Measurements from ENCODE around the gene KANK2. TPM values are rescaled to one million over a fixed set of nuclear protein-coding genes. Genes with fewer than 3 reads are reported as not detected.

Gene KANK2
- total and polyA plus RNA-seq, 2 of the 4 experiments (the other 2 are of a cell fraction), result 104 to 176 TPM

GRCh38 chr19:11173516-11174155, 23.7 kb downstream of the KANK2 start:
- Histone ChIP-seq H2AFZ (replicated peaks; ENCODE audit: low read length, poor library complexity) (no peak overlapping the region), H2AK9ac (replicated peaks; ENCODE audit: low read depth, low read length, poor library complexity) (no peak overlapping the region), H3K79me1 (ENCODE audit: low read depth in 1 of 2, low read length in 2 of 2) (peaks cover 24 to 64% of the 10 kb centered on the region in 2 experiments), H3K14ac (replicated peaks; ENCODE audit: low read depth, low read length) (no peak overlapping the region), H2BK15ac (ENCODE audit: low read depth, low read length) (no peak overlapping the region), H4K5ac (ENCODE audit: low read depth, low read length) (no peak overlapping the region), H2AK5ac (ENCODE audit: low read depth, low read length) (no peak overlapping the region; the same call in 1 of the 2 replicates), H4K8ac (ENCODE audit: low read depth in 2 of 2, low read length in 2 of 2) (no peak overlapping the region), H3K9me3 (ENCODE audit: control insufficient read depth, insufficient read depth, low read length) (no peaks in the 10 kb centered on the region), H3K27ac (ENCODE audit: insufficient read depth, low read length) (no peak overlapping the region), H3K9me1 (ENCODE audit: insufficient read depth, low read length) (peaks cover 3% of the 10 kb centered on the region; the same call in 1 of the 2 replicates), H3K4me1 (ENCODE audit: control insufficient read depth, insufficient read depth, low read length) (0 out of 2 replicates have a peak, but pooled peaks cover 1% of the 10 kb centered on the region), H3K27me3 (ENCODE audit: control insufficient read depth, insufficient read depth, low read length) (no peaks in the 10 kb centered on the region), H2BK120ac (ENCODE audit: low read depth, low read length) (no peak overlapping the region), H3K18ac (ENCODE audit: low read depth, low read length) (no peak overlapping the region), H3K56ac (ENCODE audit: extremely low read depth, insufficient read depth, low read length) (no peak overlapping the region), H4K91ac (ENCODE audit: insufficient read depth, low read depth, low read length) (no peak overlapping the region), H3K23ac (ENCODE audit: low read depth, low read length) (no peak overlapping the region), H4K20me1 (ENCODE audit: insufficient read depth, low read length) (no peaks in the 10 kb centered on the region; the same call in none of the 2 replicates), H3K36me3 (ENCODE audit: control insufficient read depth, insufficient read depth, low read length) (peaks cover 84% of the 10 kb centered on the region), H3K9ac (ENCODE audit: low read depth, low read length) (no peak overlapping the region), H3K4me2 (ENCODE audit: low read depth, low read length) (no peak overlapping the region), H3K4ac (ENCODE audit: low read depth, low read length) (no peak overlapping the region), H3K4me3 (ENCODE audit: insufficient read depth, low read depth, low read length) (no peak overlapping the region), H2BK5ac (ENCODE audit: low read depth, low read length, poor library complexity, severe bottlenecking) (no peak overlapping the region), H2BK20ac (ENCODE audit: low read depth, low read length) (no peak overlapping the region)
- intact Hi-C loops (cut with micrococcal nuclease) (no loop called here), dilution Hi-C loops (cut with HindIII; ENCODE audit: low sequenced_read_pairs, unreplicated experiment) (no loop called here), in situ Hi-C loops (cut with MboI; ENCODE audit: low sequenced_read_pairs) (no loop called here)
- no TSS peak for BruUV-seq (replicated peaks)
- no peak for ATAC-seq (ENCODE audit: low read depth)
- TF ChIP-seq, protein P1, sequence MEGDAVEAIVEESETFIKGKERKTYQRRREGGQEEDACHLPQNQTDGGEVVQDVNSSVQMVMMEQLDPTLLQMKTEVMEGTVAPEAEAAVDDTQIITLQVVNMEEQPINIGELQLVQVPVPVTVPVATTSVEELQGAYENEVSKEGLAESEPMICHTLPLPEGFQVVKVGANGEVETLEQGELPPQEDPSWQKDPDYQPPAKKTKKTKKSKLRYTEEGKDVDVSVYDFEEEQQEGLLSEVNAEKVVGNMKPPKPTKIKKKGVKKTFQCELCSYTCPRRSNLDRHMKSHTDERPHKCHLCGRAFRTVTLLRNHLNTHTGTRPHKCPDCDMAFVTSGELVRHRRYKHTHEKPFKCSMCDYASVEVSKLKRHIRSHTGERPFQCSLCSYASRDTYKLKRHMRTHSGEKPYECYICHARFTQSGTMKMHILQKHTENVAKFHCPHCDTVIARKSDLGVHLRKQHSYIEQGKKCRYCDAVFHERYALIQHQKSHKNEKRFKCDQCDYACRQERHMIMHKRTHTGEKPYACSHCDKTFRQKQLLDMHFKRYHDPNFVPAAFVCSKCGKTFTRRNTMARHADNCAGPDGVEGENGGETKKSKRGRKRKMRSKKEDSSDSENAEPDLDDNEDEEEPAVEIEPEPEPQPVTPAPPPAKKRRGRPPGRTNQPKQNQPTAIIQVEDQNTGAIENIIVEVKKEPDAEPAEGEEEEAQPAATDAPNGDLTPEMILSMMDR (conservative IDR thresholded peaks at IDR 0.05; ENCODE audit: low read depth, low read length), result no peak
- TF ChIP-seq MXI1 (IDR thresholded peaks at IDR 0.05; ENCODE audit: borderline replicate concordance, low read depth, low read length) (no peak), RCOR1 (IDR thresholded peaks at IDR 0.05; ENCODE audit: insufficient replicate concordance, low read length) (no peak), CHD1 (IDR thresholded peaks at IDR 0.05; ENCODE audit: low read depth, low read length) (no peak), RFX5 (IDR thresholded peaks at IDR 0.05; ENCODE audit: low read depth, low read length) (no peak), NFE2L2 (IDR thresholded peaks at IDR 0.05; ENCODE audit: low read depth, low read length) (no peak), RAD21 (IDR thresholded peaks at IDR 0.05; ENCODE audit: low read length) (no peak), ELK1 (IDR thresholded peaks at IDR 0.05; ENCODE audit: borderline replicate concordance, low read depth, low read length) (no peak), MAFK (IDR thresholded peaks at IDR 0.05; ENCODE audit: low read depth, low read length) (no peak), FOS (IDR thresholded peaks at IDR 0.05; ENCODE audit: low read depth, low read length) (no peak)
- 60% methylated on average over 1 of the region's 8 CpGs; no CpG with 5 or more reads in 1 of the 2 experiments for WGBS, 2 experiments (ENCODE audit: extremely low coverage in 2 of 2, insufficient read length in 1 of 2)
- ChIA-PET POLR2A (ENCODE audit: unreplicated experiment) (no interaction called here), CTCF (no interaction called here)
- DNase-seq, result no peak

Data from IMR-90 (cell line).